GM12891 (cell line): ENCODE data around the gene CACNA1A.
A peak's percentile ranks its signal among the peaks of the same experiment; 100 is the strongest.

Source experiments
- DNase-seq: peaks from one replicate; pipeline ENCODE4 v3.0.0; 2011; ENCODE audit warnings: low spot score; ENCODE audit not compliant: insufficient read length
- FAIRE-seq: peaks from 2 replicates; lab custom pipeline; 2011; peaks lifted over from hg19 to GRCh38; lab: Jason Lieb, UNC
- PAX5 ChIP-seq: IDR thresholded peaks from 2 replicates; pipeline ENCODE4 v1.6.1; 2011; ENCODE audit warnings: low read length, moderate library complexity, mild to moderate bottlenecking; ENCODE audit not compliant: insufficient read depth, severe bottlenecking
- POLR2A ChIP-seq: IDR thresholded peaks from 2 replicates; pipeline ENCODE4 v1.6.1; 2011; ENCODE audit warnings: low read depth, low read length, control low read depth
- POLR2AphosphoS5 ChIP-seq: IDR thresholded peaks from 2 replicates; pipeline ENCODE4 v1.6.1; 2011; ENCODE audit warnings: low read depth, low read length, control low read depth
- POU2F2 ChIP-seq: IDR thresholded peaks from 2 replicates; pipeline ENCODE4 v1.6.1; 2011; ENCODE audit warnings: low read depth, mild to moderate bottlenecking, control low read depth, low read length, moderate library complexity
- SPI1 ChIP-seq: IDR thresholded peaks from 2 replicates; pipeline ENCODE4 v1.6.1; 2011; ENCODE audit warnings: low read depth, low read length, control low read depth
- TAF1 ChIP-seq: IDR thresholded peaks from 2 replicates; pipeline ENCODE4 v1.6.1; 2011; ENCODE audit warnings: low read depth, low read length, control low read depth

The CACNA1A gene

GRCh38 chr19:13291913-13292312, 214.4 kb downstream of the CACNA1A start:
- FAIRE-seq: no peak
- TF ChIP-seq POLR2AphosphoS5: no peak
- TF ChIP-seq SPI1: no peak
- no peak for TF ChIP-seq POU2F2
- no peak for TF ChIP-seq POLR2A
- TF ChIP-seq PAX5: no peak
- TF ChIP-seq TAF1: no peak
- DNase-seq: no peak

DNA sequence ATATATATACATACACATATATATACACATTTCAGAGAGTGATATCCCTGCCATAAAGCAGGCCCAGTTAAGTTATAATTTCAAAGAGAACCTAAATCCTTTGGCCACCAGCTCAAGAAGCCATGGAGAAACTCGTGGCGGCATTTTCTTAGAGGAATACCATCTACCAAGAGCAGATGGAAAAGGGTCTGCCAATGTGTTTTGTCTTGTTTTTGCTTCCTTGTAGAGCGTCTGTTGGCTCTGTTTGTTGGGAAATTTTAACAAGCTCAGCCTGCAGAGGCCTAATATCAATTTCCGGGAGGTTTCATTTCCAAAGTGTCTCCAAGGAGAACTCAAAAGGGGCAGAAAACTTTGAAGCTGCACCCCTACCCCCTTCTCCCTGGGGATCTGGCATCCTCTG, 215.5 kb downstream of the CACNA1A start:
- no peak for TF ChIP-seq SPI1
- TF ChIP-seq POLR2A: no peak
- TF ChIP-seq TAF1: no peak
- TF ChIP-seq POLR2AphosphoS5: no peak
- no peak for TF ChIP-seq POU2F2
- TF ChIP-seq PAX5: no peak
- DNase-seq (no peak), FAIRE-seq (no peak)

GRCh38 chr19:13289295-13289694, 217.0 kb downstream of the CACNA1A start:
- FAIRE-seq (no peak), DNase-seq (no peak)
- TF ChIP-seq PAX5: no peak
- TF ChIP-seq SPI1: no peak
- TF ChIP-seq POLR2AphosphoS5: no peak
- no peak for TF ChIP-seq TAF1
- no peak for TF ChIP-seq POLR2A
- no peak for TF ChIP-seq POU2F2

DNA sequence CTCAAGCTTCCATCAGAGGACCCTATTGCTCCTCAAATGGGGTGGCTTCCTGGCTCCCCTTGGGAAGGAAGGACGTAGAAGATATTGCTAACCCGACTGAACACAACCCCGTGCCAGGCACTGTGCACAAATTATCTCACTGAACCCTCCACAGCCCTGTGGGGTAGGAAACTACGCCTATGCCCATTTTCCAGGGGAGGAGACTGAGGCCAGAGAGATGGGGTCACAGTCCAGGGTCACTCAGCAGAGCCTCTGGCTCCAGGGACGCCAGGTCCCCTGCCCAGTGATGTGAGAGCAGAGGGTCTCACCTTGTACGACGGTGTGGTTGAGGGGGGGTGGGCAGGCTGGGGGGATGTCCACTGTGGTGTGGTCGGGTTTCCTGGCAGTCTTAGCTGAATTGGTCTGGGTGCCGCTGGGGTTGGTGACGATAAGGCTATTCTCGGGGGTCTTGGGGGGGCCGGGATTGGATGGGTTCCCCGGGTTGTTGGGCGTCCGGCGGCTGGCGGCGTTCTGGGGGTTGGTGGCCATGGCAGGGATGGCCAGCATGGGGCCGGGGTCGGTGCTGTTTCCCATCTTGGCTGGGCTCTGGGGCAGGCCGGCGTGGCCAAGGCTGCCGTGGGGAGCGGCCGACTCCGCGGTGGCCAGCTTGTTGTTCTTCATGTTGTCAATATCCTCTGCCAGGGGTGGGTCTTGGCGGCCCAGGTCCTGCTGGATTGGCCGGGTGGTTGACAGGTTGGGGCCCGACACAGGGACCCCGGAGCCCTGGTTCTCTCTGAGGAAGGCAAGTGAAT, 219.9 kb downstream of the CACNA1A start:
- no peak for FAIRE-seq
- TF ChIP-seq POLR2A (no peak), TAF1 (no peak), POU2F2 (no peak), POLR2AphosphoS5 (no peak), SPI1 (no peak), PAX5 (no peak)
- no peak for DNase-seq

DNA sequence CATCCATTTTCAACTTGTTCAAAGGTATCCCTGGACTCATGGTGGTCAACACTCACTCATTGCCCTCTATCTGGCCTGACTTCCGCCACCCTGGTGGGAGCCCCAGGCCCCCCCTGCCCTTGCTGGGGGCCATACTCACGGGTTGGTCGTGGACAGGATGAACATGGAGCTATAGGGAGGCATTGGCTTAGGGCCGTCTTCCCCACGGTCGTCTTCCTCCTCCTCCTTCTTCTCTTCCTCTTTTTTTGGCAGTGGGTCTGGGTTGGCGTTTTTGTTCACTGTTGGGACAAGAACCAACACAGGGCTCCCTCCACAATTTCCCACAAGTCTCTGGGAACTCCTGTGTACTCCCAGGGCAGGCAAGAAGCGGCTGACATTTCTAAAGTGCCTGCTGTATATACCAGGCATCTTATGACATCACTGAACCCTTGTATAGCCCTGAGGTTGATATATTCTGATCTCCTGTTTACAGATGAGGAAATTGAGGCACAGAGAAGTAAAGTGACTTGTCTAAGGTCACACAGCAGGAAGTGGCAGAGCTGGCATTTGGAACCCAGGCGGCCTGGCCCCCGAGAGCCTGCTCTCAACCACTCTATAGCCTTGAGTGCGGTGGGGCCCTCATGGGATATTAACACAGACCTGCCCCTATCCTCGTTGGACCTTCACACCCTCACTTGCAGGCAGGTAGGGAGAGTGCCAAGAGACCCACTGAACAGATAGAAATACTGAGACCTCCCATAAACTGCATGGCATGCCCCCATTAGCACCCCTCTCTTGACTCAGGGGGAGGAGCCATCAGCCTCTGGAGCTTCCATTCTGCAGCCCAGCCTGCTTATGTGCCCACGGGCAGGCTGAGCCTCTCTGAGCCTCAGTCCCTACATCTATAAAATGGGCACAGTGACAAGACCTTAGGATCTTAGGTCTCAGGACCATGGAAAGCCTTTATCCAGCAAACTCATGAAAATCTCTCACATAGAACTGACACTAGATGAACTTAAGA, 221.1 kb downstream of the CACNA1A start:
- TF ChIP-seq POLR2A (no peak), POU2F2 (no peak), SPI1 (no peak), POLR2AphosphoS5 (no peak), PAX5 (no peak), TAF1 (no peak)
- no peak for FAIRE-seq

DNA sequence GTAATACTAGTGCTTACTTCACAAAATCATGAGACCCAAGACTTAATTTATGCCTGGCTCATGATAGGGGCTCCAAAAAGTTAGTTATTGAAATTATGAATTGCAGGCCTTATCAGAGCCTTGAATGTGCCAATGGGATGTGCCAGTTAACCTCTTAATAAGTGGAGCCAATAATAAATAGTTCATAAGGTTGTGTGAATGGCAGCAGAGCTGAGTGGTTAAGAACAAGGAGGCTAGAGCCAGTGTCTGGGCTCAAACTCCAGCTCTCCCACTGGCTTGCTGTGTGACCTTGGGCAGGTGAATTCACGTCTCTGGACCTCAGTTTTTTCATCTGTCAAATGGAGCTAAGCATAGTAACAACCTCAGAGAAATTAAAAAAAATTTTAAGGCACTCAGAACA, 222.4 kb downstream of the CACNA1A start:
- no peak for FAIRE-seq
- TF ChIP-seq PAX5 (no peak), POLR2AphosphoS5 (no peak), POLR2A (no peak), SPI1 (no peak), TAF1 (no peak), POU2F2 (no peak)
- DNase-seq: no peak

More for the DNA sequence above, 221.1 kb downstream of the CACNA1A start:
- DNase-seq: no peak

- DNase-seq: no peak
- TF ChIP-seq POLR2AphosphoS5 (no peak), PAX5 (no peak), POU2F2 (no peak), POLR2A (no peak), TAF1 (no peak), SPI1 (no peak)
- no peak for FAIRE-seq
Measured at GRCh38 chr19:13282486-13283065, 223.7 kb downstream of the CACNA1A start.

GRCh38 chr19:13281567-13282291, 224.6 kb downstream of the CACNA1A start:
- TF ChIP-seq SPI1 (no peak), TAF1 (no peak), PAX5 (no peak), POLR2AphosphoS5 (no peak)
- DNase-seq (no peak), FAIRE-seq (no peak)

- TF ChIP-seq PAX5 (no peak), SPI1 (no peak), POU2F2 (no peak), TAF1 (no peak)
- DNase-seq: peak; percentile 54
- peak; percentile 94 for FAIRE-seq
Measured at GRCh38 chr19:13277104-13277809, 229.0 kb downstream of the CACNA1A start.
